Measurements from ENCODE around the gene MC2R.

- TF ChIP-seq EP300 (IDR thresholded peaks at IDR 0.05) (no peak), CTCF (IDR thresholded peaks at IDR 0.05) (no peak)
These were observed 25.0 kb upstream of the MC2R start for GRCh38 chr18:13940326-13940725.
